ENCODE results near the gene NYNRIN.

Gene NYNRIN

GRCh38 chr14:24416932-24417619, 18.3 kb downstream of the NYNRIN start:
- DNase-seq: no peak

- DNase-seq: no peak
Measured at GRCh38 chr14:24417832-24418491, 19.2 kb downstream of the NYNRIN start.

GRCh38 chr14:24418492-24418873, 19.7 kb downstream of the NYNRIN start:
- no peak for DNase-seq

GRCh38 chr14:24422261-24422660, 23.5 kb downstream of the NYNRIN start:
- DNase-seq: no peak

GRCh38 chr14:24422694-24423601, 24.1 kb downstream of the NYNRIN start:
- no peak for DNase-seq

GRCh38 chr14:24425704-24426103, 26.9 kb downstream of the NYNRIN start:
- DNase-seq: peak in 1 of 2 experiments; percentile 24

- no peak for DNase-seq
Measured at GRCh38 chr14:24426150-24426911, 27.5 kb downstream of the NYNRIN start.

GRCh38 chr14:24426912-24427536, 28.2 kb downstream of the NYNRIN start:
- no peak for DNase-seq

GRCh38 chr14:24427537-24428508, 29.0 kb downstream of the NYNRIN start:
- no peak for DNase-seq

GRCh38 chr14:24428628-24429394, 30.0 kb downstream of the NYNRIN start:
- DNase-seq: no peak

- DNase-seq: no peak
Measured at GRCh38 chr14:24429395-24430142, 30.8 kb downstream of the NYNRIN start, which contains the start of the genes CBLN3 and KHNYN. TSS of gene CBLN3 (minus strand) at chr14:24429668. CDS start at chr14:24429054, 614 bp downstream. TSS of gene KHNYN (plus strand) at chr14:24429954. CDS start at chr14:24430731, 777 bp downstream.

GRCh38 chr14:24430143-24430681, 31.4 kb downstream of the NYNRIN start:
- no peak for DNase-seq

- no peak for DNase-seq
Measured at GRCh38 chr14:24430682-24431568, 32.1 kb downstream of the NYNRIN start.

GRCh38 chr14:24431569-24432258, 32.9 kb downstream of the NYNRIN start:
- DNase-seq: peak; percentile 89 to 93

- no peak for DNase-seq
Measured at GRCh38 chr14:24432259-24433131, 33.7 kb downstream of the NYNRIN start.

- DNase-seq: no peak
Measured at GRCh38 chr14:24434036-24434435, 35.2 kb downstream of the NYNRIN start.

All from NCI-H446 (cell line).